GM21737 (cell line): ENCODE measurements around the gene RAB27A.
"Not testable (repeated sequence)": the region's sequence is repeated elsewhere in the genome, so short reads cannot be mapped to it uniquely, and the experiment has no call there.

Experiments used
- ATAC-seq: cut with Tn5 transposase; IDR thresholded peaks from one replicate; pipeline ENCODE4 v1.9.1; 2021; ENCODE audit warnings: mild to moderate bottlenecking, moderate library complexity; ENCODE audit not compliant: unreplicated experiment

RAB27A gene

GRCh38 chr15:55289746-55290527 is at the start of gene RAB27A:
TSS of gene RAB27A (minus strand) at chr15:55289813. CDS start at chr15:55234934, 54,879 bp downstream.
- peak; percentile 57 for ATAC-seq

GRCh38 chr15:55337160-55337559 is 47.5 kb upstream of the RAB27A start:
- ATAC-seq: no peak

GRCh38 chr15:55334997-55335396 is 45.4 kb upstream of the RAB27A start:
- no peak for ATAC-seq

GRCh38 chr15:55334371-55334770 is 44.8 kb upstream of the RAB27A start:
- no peak for ATAC-seq

GRCh38 chr15:55327387-55327786 is 37.8 kb upstream of the RAB27A start:
- no peak for ATAC-seq

- no peak for ATAC-seq
Measured at GRCh38 chr15:55322467-55322866, 32.9 kb upstream of the RAB27A start.

GRCh38 chr15:55320963-55321362 is 31.4 kb upstream of the RAB27A start:
- ATAC-seq: no peak

- ATAC-seq: no peak
Measured at GRCh38 chr15:55320238-55320550, 30.6 kb upstream of the RAB27A start.

- peak; percentile 36 for ATAC-seq
Measured at GRCh38 chr15:55319537-55320237, 30.1 kb upstream of the RAB27A start.

- peak; percentile 92 for ATAC-seq
Measured at GRCh38 chr15:55318588-55319494, 29.2 kb upstream of the RAB27A start, which contains the start of the genes PIGB and PIGBOS1. TSS of gene PIGB (plus strand) at chr15:55319222. CDS start at chr15:55319251, 29 bp downstream. TSS of gene PIGBOS1 (minus strand) at chr15:55319123. CDS start at chr15:55317792, 1,331 bp downstream.

- ATAC-seq: not testable (repeated sequence)
Measured at GRCh38 chr15:55302801-55303200, 13.2 kb upstream of the RAB27A start.

GRCh38 chr15:55297315-55297714 is 7.7 kb upstream of the RAB27A start:
- ATAC-seq: no peak

- ATAC-seq: peak; percentile 68
Measured at GRCh38 chr15:55290528-55291057, 980 bp upstream of the RAB27A start.

GRCh38 chr15:55289011-55289745 is 435 bp downstream of the RAB27A start:
- peak; percentile 22 for ATAC-seq

- no peak for ATAC-seq
Measured at GRCh38 chr15:55288006-55288717, 1.5 kb downstream of the RAB27A start.

GRCh38 chr15:55286442-55287189 is 3.0 kb downstream of the RAB27A start:
- not testable (repeated sequence) for ATAC-seq

GRCh38 chr15:55284426-55284825 is 5.2 kb downstream of the RAB27A start:
- no peak for ATAC-seq

GRCh38 chr15:55283379-55284147 is 6.0 kb downstream of the RAB27A start:
- ATAC-seq: no peak
